BJ (cell line): Measurements from ENCODE around the gene EVI5. TPM values are rescaled to one million over a fixed set of nuclear protein-coding genes. Genes with fewer than 3 reads are reported as not detected.
"Not testable (repeated sequence)": the region's sequence is repeated elsewhere in the genome, so short reads cannot be mapped to it uniquely, and the experiment has no call there.

ENCODE experiments used
- CTCF ChIA-PET: fragments of 350-600 bp; formaldehyde crosslinking; extraction: SDS; loops from one replicate; lab custom pipeline; 2021; ENCODE audit warnings: antibody characterized with exemption, inconsistent platforms; lab: Yijun Ruan, JAX
- POLR2A ChIA-PET: fragments of 300-600 bp; sonication (Branson Sonifier 250); formaldehyde crosslinking; extraction: SDS; loops from one replicate; lab custom pipeline; 2021; ENCODE audit warnings: antibody characterized with exemption; lab: Charles Lee
- DNase-seq: peaks from one replicate; pipeline ENCODE4 v3.0.0-alpha.2; 2011; ENCODE audit warnings: low read depth
- H3K27me3 ChIP-seq: 2 replicates; pipeline ENCODE4 v1.6.0; 2011; ENCODE audit warnings: low read length; ENCODE audit not compliant: control insufficient read depth, insufficient read depth
- H3K36me3 ChIP-seq: 2 replicates; pipeline ENCODE4 v1.5.1; 2011; ENCODE audit warnings: low read length; ENCODE audit not compliant: control insufficient read depth, insufficient read depth
- H3K4me3 ChIP-seq: 2 replicates; pipeline ENCODE4 v1.5.1; 2011; ENCODE audit warnings: low read depth, mild to moderate bottlenecking, control low read depth, low read length
- CTCF ChIP-seq: IDR thresholded peaks from 2 replicates; pipeline ENCODE4 v1.5.1; 2011; ENCODE audit warnings: low read depth, mild to moderate bottlenecking, control low read depth, inconsistent platforms, low read length, moderate library complexity; ENCODE audit not compliant: insufficient read depth
- polyA plus RNA-seq: library from polyadenylated mRNA; depleted of rRNA; stranded (reverse); fragments of >200 nt; gene quantifications from 2 replicates; pipeline ENCODE4 v1.2.3, GENCODE V29; 2011

EVI5 gene
- polyA plus RNA-seq, 1 experiment, result 8.6 TPM

- ChIA-PET POLR2A (no interaction called here), CTCF (interaction anchor here (0.6 to 1.6 kb wide), 5 partner anchors 9 to 72 kb away, joined by 3 to 4 read pairs (median 3); partner anchors contain the start of gene RPL5)
- no peak for TF ChIP-seq CTCF
- H3K36me3 ChIP-seq, result no peaks in the 10 kb centered on the region
- no peaks in the 10 kb centered on the region for H3K27me3 ChIP-seq
- no peak overlapping the region for H3K4me3 ChIP-seq
- no peak for DNase-seq
Measured at GRCh38 chr1:92786111-92786901, 1.4 kb upstream of the EVI5 start.

- Histone ChIP-seq H3K36me3 (no peaks in the 10 kb centered on the region), H3K27me3 (no peaks in the 10 kb centered on the region), H3K4me3 (peak overlapping the region; percentile 89)
- CTCF ChIA-PET, result interaction anchor here (1.0 to 1.8 kb wide), 4 partner anchors 10 to 35 kb away, joined by 3 to 10 read pairs (median 6); no protein-coding TSS in a partner anchor
- no peak for TF ChIP-seq CTCF
- DNase-seq, result no peak
- POLR2A ChIA-PET, result interaction anchor here (0.8 kb wide), 1 partner anchor 82 kb away, joined by 10 read pairs; no protein-coding TSS in a partner anchor
Measured at GRCh38 chr1:92784021-92784638, 778 bp downstream of the EVI5 start.

DNA sequence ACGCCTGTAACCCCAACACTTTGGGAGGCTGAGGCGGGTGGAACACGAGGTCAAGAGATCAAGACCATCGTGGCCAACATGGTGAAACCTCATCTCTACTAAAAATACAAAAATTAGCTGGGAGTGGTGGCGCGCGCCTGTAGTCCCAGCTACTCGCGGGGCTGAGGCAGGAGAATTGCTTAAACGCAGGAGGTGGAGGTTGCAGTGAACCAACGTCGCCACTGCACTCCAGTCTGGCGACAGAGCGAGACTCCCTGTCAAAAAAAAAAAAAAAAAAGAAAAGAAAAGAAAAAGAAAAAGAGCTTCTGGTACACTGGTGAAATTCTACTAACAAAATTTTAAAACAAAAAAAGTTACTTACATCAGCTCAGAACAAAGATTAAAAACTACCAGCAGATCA lies 1.4 kb downstream of the EVI5 start:
- peak overlapping the region; percentile 89 for H3K4me3 ChIP-seq
- CTCF ChIA-PET, H3K36me3 ChIP-seq, H3K27me3 ChIP-seq, DNase-seq: not testable (repeated sequence)
- POLR2A ChIA-PET, result interaction anchor here (0.8 kb wide), 1 partner anchor 81 kb away, joined by 10 read pairs; no protein-coding TSS in a partner anchor

- Histone ChIP-seq H3K4me3 (no peak overlapping the region), H3K27me3 (no peaks in the 10 kb centered on the region), H3K36me3 (no peaks in the 10 kb centered on the region)
- DNase-seq, result no peak
- ChIA-PET CTCF (interaction anchor here (0.7 kb wide), 1 partner anchor 30 kb away, joined by 3 read pairs; no protein-coding TSS in a partner anchor), POLR2A (no interaction called here)
- TF ChIP-seq CTCF, result no peak
Measured at GRCh38 chr1:92778376-92778775, 6.5 kb downstream of the EVI5 start.

- no peaks in the 10 kb centered on the region for H3K36me3 ChIP-seq
- ChIA-PET CTCF (interaction anchor here (1.1 kb wide), 1 partner anchor 20 kb away, joined by 4 read pairs; no protein-coding TSS in a partner anchor), POLR2A (no interaction called here)
- TF ChIP-seq CTCF, result no peak
- H3K4me3 ChIP-seq, result no peak overlapping the region
- no peaks in the 10 kb centered on the region for H3K27me3 ChIP-seq
- DNase-seq, result no peak
Measured at GRCh38 chr1:92774407-92774806, 10.5 kb downstream of the EVI5 start.

DNA sequence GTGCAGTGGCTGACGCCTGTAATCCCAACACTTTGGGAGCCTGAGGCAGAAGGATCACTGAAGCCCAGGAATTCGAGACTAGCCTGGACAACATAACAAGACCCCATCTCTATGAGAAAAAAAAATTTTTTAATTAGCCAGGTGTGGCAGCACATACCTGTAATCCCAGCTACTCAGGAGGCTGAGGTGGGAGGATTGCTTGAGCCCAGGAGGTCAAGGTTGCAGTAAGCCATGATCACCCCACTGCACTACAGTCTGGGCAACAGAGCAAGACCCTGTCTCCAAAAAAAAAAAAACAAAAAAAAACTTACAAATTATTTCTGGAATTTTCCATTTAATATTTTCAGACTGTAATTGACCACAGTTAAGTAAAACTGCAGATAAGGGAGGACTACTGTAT lies 11.2 kb downstream of the EVI5 start:
- H3K27me3 ChIP-seq, POLR2A ChIA-PET, DNase-seq, H3K36me3 ChIP-seq, H3K4me3 ChIP-seq: not testable (repeated sequence)
- CTCF ChIA-PET, result interaction anchor here (1.1 kb wide), 1 partner anchor 21 kb away, joined by 4 read pairs; no protein-coding TSS in a partner anchor
